BJ (cell line): ENCODE results near the gene PLXNB1. TPM values are rescaled to one million over a fixed set of nuclear protein-coding genes. Genes with fewer than 3 reads are reported as not detected.

Experiments used
- CTCF ChIA-PET: fragments of 350-600 bp; formaldehyde crosslinking; extraction: SDS; loops from one replicate; lab custom pipeline; 2021; ENCODE audit warnings: antibody characterized with exemption, inconsistent platforms; lab: Yijun Ruan, JAX
- POLR2A ChIA-PET: fragments of 300-600 bp; sonication (Branson Sonifier 250); formaldehyde crosslinking; extraction: SDS; loops from one replicate; lab custom pipeline; 2021; ENCODE audit warnings: antibody characterized with exemption; lab: Charles Lee
- DNase-seq: peaks from one replicate; pipeline ENCODE4 v3.0.0-alpha.2; 2011; ENCODE audit warnings: low read depth
- H3K27me3 ChIP-seq: 2 replicates; pipeline ENCODE4 v1.6.0; 2011; ENCODE audit warnings: low read length; ENCODE audit not compliant: control insufficient read depth, insufficient read depth
- H3K36me3 ChIP-seq: 2 replicates; pipeline ENCODE4 v1.5.1; 2011; ENCODE audit warnings: low read length; ENCODE audit not compliant: control insufficient read depth, insufficient read depth
- H3K4me3 ChIP-seq: 2 replicates; pipeline ENCODE4 v1.5.1; 2011; ENCODE audit warnings: low read depth, mild to moderate bottlenecking, control low read depth, low read length
- CTCF ChIP-seq: IDR thresholded peaks from 2 replicates; pipeline ENCODE4 v1.5.1; 2011; ENCODE audit warnings: low read depth, mild to moderate bottlenecking, control low read depth, inconsistent platforms, low read length, moderate library complexity; ENCODE audit not compliant: insufficient read depth
- polyA plus RNA-seq: library from polyadenylated mRNA; depleted of rRNA; stranded (reverse); fragments of >200 nt; gene quantifications from 2 replicates; pipeline ENCODE4 v1.2.3, GENCODE V29; 2011

Gene PLXNB1
- polyA plus RNA-seq, 1 experiment: 26.3 TPM

GRCh38 chr3:48430708-48431101 lies 819 bp upstream of the PLXNB1 start:
- H3K27me3 ChIP-seq: no peaks in the 10 kb centered on the region
- DNase-seq: no peak
- ChIA-PET CTCF (interaction anchor here (1.0 to 7.6 kb wide), 4 partner anchors 9 to 160 kb away, joined by 3 to 263 read pairs (median 22); partner anchors contain the start of genes CCDC51 and TMA7), POLR2A (interaction anchor here (0.7 kb wide), 1 partner anchor 15 kb away, joined by 3 read pairs; no protein-coding TSS in a partner anchor)
- H3K36me3 ChIP-seq: 0 out of 2 replicates have a peak, but pooled peaks cover 2% of the 10 kb centered on the region
- no peak overlapping the region for H3K4me3 ChIP-seq
- TF ChIP-seq CTCF: no peak

- ChIA-PET CTCF (interaction anchor here (1.0 to 7.5 kb wide), 5 partner anchors 15 to 235 kb away, joined by 3 to 38 read pairs (median 3); no protein-coding TSS in a partner anchor), POLR2A (interaction anchor here (0.6 kb wide), 1 partner anchor 1240 kb away, joined by 3 read pairs; no protein-coding TSS in a partner anchor)
- DNase-seq: no peak
- no peak for TF ChIP-seq CTCF
- peak overlapping the region; percentile 72 for H3K4me3 ChIP-seq
- H3K27me3 ChIP-seq: no peaks in the 10 kb centered on the region
- 0 out of 2 replicates have a peak, but pooled peaks cover 2% of the 10 kb centered on the region for H3K36me3 ChIP-seq
Measured at GRCh38 chr3:48429317-48429959, 448 bp downstream of the PLXNB1 start.

GRCh38 chr3:48428572-48429316 lies 1.1 kb downstream of the PLXNB1 start:
- Histone ChIP-seq H3K36me3 (peaks cover 5% of the 10 kb centered on the region), H3K4me3 (peak overlapping the region; percentile 72), H3K27me3 (no peaks in the 10 kb centered on the region)
- DNase-seq: no peak
- CTCF ChIA-PET: interaction anchor here (1.0 to 8.1 kb wide), 5 partner anchors 7 to 234 kb away, joined by 3 to 55 read pairs (median 4); no protein-coding TSS in a partner anchor
- POLR2A ChIA-PET: no interaction called here
- TF ChIP-seq CTCF: no peak

GRCh38 chr3:48428088-48428571 lies 1.8 kb downstream of the PLXNB1 start:
- POLR2A ChIA-PET: no interaction called here

More at GRCh38 chr3:48428088-48428571, 1.8 kb downstream of the PLXNB1 start:
- H3K4me3 ChIP-seq: peak overlapping the region; percentile 72
- TF ChIP-seq CTCF: no peak
- CTCF ChIA-PET: interaction anchor here (1.6 to 8.1 kb wide), 3 partner anchors 8 to 234 kb away, joined by 4 to 55 read pairs (median 38); no protein-coding TSS in a partner anchor
- DNase-seq: no peak
- H3K27me3 ChIP-seq: no peaks in the 10 kb centered on the region
- H3K36me3 ChIP-seq: peaks cover 4% of the 10 kb centered on the region
